Eye (tissue), 1 donor: Measurements from ENCODE around the gene TNRC18.

Experiments
- DNase-seq: peaks from one replicate; pipeline ENCODE4 v3.0.0-alpha.2; 2015

The TNRC18 gene

DNA sequence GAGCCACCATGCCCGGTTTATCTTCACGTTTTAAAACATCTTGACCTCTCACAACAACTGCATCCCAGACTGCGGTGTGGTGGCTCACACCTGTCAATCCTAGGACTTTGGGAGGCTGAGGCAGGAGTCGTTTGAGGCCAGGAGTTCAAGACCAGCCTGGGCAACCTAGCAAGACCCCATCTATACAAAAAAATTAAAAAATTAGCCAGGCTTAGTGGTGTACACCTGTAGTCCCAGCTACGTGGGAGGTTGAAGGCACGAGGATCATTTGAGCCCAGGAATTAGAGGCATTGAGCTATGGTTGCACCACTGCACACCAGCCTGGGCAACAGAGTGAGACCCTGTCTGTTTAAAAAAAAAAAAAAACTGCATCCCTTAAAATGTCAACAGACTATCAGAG, 20.2 kb downstream of the TNRC18 start:
- DNase-seq: no peak

DNA sequence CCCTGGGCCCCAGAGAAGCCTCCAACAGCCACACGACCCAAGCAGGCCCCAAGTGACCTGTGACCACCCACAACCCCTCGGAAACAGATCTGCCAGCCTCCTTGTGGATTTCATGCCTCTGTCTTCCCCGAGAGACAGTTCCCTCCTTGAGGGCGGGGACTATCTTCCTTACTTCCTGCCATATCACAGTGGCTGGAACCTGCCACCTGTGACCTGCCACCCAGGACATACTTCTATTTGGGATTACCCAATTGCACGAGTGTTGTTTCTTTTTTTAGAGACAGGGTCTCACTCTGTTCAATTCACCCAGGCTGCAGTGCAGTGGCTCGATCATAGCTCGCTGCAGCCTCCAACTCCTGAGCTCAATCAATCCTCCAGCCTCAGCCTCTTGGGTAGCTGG, 25.9 kb downstream of the TNRC18 start:
- no peak for DNase-seq

DNA sequence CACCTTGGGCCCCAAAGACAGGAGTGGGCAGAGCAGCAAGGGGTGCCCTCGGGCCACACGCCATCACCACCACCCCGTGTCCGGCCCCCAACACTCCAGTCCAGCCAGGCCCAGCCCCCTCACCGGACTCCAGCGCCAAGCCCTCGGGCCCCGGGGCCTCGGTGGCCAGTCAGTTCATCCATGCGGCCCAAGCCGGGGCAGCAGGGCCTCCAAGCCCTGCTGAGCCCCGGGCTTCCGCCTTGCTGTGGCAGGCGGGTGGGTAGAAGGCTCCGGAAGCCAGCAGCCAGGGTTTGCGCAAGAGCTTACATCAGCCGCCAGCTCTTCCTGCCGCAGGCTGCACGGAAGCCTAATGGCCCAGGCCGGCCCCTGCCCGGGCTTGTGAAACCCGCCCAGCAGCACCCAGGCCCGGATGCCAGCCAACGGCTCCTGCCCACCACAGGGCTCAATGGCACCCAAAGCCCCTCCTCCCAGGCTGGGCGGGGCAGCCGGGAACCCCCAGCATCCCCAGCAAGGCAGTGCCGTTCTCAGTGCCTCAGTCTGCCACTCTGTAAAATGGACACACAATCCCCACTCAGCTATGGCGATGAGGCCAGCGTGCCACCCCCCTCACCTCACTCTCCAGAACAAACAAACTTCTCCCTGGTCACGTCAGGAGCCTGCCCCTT, 26.5 kb downstream of the TNRC18 start:
- no peak for DNase-seq

DNA sequence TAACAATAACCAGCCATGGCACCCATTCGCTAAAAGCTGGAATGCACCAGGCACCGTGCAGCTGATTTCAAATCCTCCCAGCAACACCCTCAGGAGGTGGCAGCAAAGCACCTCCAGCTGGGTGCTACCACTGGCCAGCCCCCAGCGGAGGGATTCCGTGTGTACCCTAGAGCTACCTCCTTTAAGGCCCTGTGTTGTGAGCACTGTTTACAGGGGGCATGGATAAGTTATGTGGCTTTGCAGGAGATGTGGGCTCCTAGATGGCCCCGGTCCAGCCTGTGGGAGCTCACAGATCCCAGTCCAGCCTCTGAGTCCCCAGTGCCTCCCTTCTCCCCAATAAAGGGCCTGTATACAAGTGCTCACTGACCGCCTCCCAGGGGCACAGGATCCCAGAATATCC, 27.1 kb downstream of the TNRC18 start:
- DNase-seq: no peak

DNA sequence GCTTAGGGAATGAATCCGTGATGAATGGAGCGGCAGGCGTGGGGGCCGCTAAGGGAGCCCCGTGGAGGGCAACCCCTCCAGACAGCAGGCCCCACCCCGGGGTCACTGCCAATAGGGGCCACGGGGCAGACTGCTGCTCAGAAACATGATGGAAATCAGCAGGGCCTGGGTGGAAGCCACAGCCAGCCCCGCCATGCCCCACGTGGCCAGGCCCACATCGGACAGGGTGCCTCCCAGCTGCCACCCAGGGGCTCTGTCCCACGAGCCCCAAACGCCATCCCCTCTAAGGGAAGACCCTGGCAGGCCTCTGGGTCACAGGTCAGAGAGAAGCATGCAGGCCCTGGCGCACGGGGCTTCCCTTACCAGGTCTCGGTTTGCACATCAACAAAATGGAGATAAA, 28.4 kb downstream of the TNRC18 start:
- no peak for DNase-seq

- DNase-seq: no peak
These were observed 29.1 kb downstream of the TNRC18 start for GRCh38 chr7:5394264-5395105.

- no peak for DNase-seq
These were observed 29.9 kb downstream of the TNRC18 start for GRCh38 chr7:5393748-5394147.

DNA sequence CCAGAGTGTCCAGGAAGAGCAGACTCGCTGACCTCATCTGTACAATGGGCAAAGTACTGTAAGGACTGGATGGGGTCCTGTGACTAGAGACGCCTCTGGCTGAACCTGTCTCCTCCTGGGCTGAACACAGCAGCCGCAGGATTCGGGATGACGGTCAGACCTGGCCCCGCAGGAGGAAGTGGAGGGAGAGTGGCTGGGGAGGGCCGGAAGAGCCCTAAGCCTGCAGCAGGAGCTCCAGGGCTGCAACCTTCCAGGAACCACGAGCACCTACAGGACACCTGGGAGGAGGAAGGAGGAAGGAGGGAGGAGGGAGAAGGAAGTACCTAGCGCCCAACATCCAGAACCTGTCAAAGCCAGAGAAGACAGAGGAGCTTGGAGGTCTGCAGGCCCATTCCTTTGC, 30.3 kb downstream of the TNRC18 start:
- no peak for DNase-seq

- no peak for DNase-seq
These were observed 32.7 kb downstream of the TNRC18 start for GRCh38 chr7:5390918-5391317.

GRCh38 chr7:5388905-5389433, 34.7 kb downstream of the TNRC18 start:
- DNase-seq: no peak

DNA sequence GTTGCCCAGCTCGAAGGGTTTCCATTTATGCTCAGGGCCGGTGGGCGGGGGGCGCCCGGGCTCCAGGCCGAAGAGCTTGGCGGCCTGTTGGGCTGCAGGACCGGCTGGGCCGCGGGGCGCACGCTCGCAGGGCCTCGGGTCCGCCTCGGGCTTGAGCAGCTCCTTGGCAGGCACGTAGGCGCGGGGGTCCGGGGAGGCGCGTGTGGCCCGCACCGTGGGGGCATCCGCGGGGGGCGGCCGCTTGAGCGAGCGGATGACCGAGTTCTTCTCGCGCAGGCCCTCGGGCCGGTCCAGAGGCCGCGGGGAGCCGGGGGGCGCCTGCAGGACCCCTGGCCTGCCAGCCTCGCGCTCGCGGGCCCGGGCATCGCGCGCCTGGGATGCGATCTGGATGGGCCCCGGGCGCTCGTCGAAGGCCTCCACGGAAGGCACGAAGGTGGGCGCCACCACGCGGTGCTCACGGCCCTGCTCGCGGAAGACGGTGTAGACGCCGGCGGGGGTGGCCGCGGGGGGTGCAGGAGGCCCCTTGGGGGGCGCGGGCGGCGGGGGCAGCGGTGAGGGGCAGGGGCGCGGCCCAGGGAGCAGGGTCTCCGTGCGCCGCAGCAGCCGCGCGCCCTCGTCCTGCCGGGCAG, 35.2 kb downstream of the TNRC18 start:
- no peak for DNase-seq

GRCh38 chr7:5387711-5388245, 35.9 kb downstream of the TNRC18 start:
- no peak for DNase-seq

DNA sequence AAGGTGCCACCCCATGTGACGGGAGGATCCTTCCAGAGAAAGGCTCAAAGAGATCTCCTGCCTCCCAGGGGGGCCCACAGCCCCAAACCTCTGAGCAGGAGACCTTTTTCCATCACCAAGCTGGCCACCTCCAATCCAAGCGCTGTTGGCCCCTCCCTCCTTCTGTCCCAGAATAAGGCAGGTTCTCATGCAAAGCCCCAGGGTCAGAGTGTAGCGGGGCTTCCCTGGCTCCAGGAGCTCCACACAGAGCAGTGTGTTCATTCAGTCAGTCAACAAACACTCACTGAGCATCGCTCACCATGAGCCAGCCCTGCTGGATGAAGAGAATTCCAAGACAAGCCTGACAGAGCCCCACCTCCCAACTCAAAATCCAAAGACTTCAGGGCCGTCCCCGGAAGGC, 39.0 kb downstream of the TNRC18 start:
- DNase-seq: no peak

- peak; percentile 48 for DNase-seq
These were observed 40.1 kb downstream of the TNRC18 start for GRCh38 chr7:5383314-5384098.

GRCh38 chr7:5382281-5382892, 41.2 kb downstream of the TNRC18 start:
- DNase-seq: peak; percentile 97

DNA sequence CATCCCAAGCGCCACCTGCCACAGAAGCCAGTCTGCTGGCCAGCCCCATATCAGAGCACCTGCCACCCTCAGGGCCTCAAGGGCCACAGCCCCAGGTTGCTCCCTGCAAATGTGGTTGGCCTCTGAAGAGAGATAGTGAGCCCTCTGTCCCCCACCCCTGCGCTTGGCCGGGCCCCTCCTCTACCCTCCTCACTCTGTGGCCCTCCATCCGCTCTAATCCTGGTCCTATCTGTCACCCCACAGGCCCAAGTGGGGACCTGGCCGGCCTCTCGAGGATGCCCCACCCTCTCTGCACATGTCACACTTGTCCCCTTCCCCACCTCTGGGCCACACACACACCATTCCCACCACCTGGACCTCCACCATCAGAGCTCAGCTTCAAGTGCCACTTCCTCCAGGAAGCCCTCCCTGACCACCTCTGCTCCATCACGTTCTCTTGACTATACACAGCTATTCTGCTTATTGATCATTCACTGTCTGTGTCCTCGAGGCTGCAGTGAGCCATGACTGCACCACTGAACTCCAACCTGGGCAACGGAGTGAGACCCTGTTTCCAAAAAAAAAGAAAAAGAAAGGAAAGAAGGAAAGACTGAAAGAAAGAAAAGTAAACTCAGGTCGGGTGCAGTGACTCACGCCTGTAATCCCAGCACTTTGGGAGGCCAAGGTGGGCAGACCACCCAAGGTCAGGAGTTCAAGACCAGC, 42.4 kb downstream of the TNRC18 start:
- no peak for DNase-seq

DNA sequence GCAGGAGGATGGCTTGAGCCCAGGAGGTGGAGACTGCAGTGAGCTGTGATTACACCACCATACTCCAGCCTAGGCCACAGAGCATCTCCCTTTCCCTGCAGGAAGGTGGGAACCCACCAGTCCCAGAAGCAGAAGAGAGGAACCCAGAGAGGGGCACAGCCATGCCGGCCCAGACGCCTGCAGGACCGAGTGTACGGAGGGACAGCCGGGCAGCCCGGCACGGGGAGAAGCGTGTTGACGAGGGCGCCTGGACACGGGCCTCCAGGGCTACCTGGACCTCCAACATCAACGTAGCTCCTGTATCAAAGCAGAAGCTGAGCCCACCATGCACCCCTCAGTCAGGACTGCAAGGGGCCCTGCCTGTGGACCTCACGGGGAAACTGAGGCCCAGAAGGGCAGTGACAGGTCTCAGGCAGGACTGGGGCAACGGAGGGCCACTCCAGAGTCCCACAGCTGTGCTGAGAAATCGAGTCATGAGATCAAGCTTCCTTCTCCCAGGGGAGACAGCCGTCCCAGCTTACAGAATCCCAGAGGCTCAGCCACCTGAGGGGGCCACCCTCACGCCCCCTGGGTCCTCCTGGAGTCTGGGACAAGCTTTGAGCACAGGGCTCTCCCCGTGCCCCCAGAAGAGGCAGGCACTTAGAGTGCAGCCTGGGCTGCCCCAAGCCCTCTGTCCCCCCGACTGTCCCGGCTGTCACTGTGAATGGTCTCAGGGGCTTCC, 43.1 kb downstream of the TNRC18 start:
- no peak for DNase-seq

DNA sequence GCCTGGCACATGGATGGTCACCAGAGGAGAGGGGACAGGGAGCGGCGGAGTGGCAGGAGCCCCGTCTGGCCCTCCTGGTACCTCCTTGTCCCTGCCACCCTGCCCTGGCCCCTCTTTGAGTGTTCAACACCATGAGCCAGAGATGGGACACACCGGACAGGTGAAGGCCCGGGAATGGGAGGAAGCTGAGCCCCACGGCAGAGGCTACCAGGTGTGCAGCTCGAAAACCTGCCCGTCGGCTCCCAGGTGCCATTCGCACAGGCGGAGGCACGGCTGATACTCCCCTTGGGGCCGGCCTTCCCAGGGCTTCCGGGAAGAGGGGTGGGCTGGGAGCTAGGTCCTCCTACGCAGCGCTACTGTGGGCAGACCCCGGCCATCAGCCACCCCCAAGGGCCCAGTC, 44.1 kb downstream of the TNRC18 start:
- DNase-seq: no peak

- no peak for DNase-seq
These were observed 45.8 kb downstream of the TNRC18 start for GRCh38 chr7:5377816-5378215.

- DNase-seq: no peak
These were observed 46.4 kb downstream of the TNRC18 start for GRCh38 chr7:5377279-5377678.

DNA sequence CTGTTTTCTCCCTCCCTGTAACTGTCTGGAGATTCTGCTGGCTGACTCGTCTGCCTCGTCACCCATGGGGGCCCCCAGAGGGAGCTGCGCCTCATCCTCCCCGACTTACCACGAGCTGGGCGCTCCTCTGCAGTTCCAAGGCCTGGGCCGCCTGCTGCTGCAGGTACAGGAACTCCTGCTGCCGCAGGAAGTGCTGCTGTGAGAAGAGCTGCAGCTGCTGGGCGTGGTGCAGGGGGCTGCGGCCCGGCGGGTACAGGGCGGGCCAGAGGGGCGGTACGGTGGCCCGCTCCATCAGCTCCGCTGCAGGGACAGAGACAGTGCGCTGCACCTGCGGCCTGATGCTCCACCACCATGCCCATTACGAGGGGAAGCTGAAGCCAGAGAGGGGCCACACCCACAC, 47.7 kb downstream of the TNRC18 start:
- DNase-seq: no peak
